ENCODE data around the gene GSTM1. TPM values are rescaled to one million over a fixed set of nuclear protein-coding genes. Genes with fewer than 3 reads are reported as not detected.
A peak's percentile ranks its signal among the peaks of the same experiment; 100 is the strongest.

GSTM1 gene
- polyA plus RNA-seq, 3 donors, result 13.5 to 27.7 TPM; not detected in 1

DNA sequence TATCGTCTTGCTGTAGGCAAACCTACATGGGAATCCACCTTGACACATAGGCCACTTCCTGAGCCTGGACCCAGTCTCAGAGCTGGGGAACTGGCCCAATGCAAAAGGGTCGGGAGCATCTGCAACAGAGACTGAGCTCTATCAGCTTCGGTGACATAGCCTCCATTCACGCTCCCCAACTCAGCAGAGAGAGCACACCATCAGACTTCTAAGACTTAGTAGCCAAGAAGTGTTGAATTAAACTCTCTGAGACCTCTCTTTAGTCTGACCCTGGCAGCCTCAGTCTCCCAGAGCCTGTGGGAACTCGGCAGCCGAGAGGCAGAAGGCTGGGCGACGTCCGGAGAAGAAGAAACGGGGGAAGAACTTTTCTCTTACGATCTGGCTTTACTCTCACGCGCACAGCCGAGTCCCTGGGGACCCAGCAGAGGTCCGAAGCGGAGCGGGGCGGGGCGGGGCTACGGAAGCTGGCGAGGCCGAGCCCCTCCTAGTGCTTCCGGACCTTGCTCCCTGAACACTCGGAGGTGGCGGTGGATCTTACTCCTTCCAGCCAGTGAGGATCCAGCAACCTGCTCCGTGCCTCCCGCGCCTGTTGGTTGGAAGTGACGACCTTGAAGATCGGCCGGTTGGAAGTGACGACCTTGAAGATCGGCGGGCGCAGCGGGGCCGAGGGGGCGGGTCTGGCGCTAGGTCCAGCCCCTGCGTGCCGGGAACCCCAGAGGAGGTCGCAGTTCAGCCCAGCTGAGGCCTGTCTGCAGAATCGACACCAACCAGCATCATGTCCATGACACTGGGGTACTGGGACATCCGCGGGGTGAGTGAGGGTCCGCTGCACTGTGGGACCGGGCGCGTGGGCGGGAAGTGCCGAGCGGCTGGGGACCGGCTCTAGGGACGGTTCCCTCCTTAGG, 31.8 kb upstream of the GSTM1 start, which contains the start of gene GSTM4:
GSTM4 (plus strand) TSS at position 485 of the 905 bp plus-strand sequence; CDS start at position 776, 291 bp downstream.
- Histone ChIP-seq H4K20me1 (ENCODE audit: insufficient read depth, low read length) (no peaks in the 10 kb centered on the region), H3K4me3 (replicated peaks in 1 of 3; ENCODE audit: low read depth in 2 of 3, low read length in 3 of 3) (peak within 1 kb of the TSS; percentile 67 to 99 (median 81)), H3K4me1 (ENCODE audit: control insufficient read depth in 1 of 2, insufficient read depth in 2 of 2, low read length in 2 of 2) (peaks cover 42 to 50% of the 10 kb centered on the region in 2 donors), H3K4me2 (replicated peaks; ENCODE audit: extremely low read depth, low read length, poor library complexity, severe bottlenecking) (peak within 1 kb of the TSS; percentile 80), H2AFZ (ENCODE audit: insufficient read depth, low read depth, low read length, poor library complexity, severe bottlenecking) (peak within 1 kb of the TSS; percentile 98), H3K9ac (ENCODE audit: insufficient read depth, low read length, poor library complexity, severe bottlenecking) (peak within 1 kb of the TSS; percentile 79), H3K27ac (ENCODE audit: low read depth in 1 of 2, low read length in 2 of 2) (peak within 1 kb of the TSS; percentile 34 to 77), H3K27me3 (ENCODE audit: control insufficient read depth in 2 of 2, insufficient read depth in 2 of 2, low read length in 2 of 2) (no peaks in the 10 kb centered on the region), H3K36me3 (replicated peaks in 1 of 2; ENCODE audit: control insufficient read depth in 1 of 2, insufficient read depth in 2 of 2, low read length in 2 of 2) (no peaks in the 10 kb centered on the region), H3K9me3 (replicated peaks in 1 of 2; ENCODE audit: control insufficient read depth in 1 of 2, insufficient read depth in 1 of 2, low read length in 2 of 2) (no peaks in the 10 kb centered on the region), H3K79me2 (ENCODE audit: insufficient read depth, low read length) (no peaks in the 10 kb centered on the region)
- Mint-ChIP-seq H3K4me1 (peaks cover 57% of the 10 kb centered on the region), H3K9me3 (peaks cover 0 to 1% (median 0%) of the 10 kb centered on the region in 7 donors), H3K4me3 (peak within 1 kb of the TSS; percentile 94 to 97), H3K27me3 (ENCODE audit: low read depth in 3 of 3) (peaks cover 4 to 20% (median 9%) of the 10 kb centered on the region in 3 donors), H3K36me3 (peaks cover 2 to 4% of the 10 kb centered on the region in 2 donors), H3K27ac (peak within 1 kb of the TSS in 6 of 7 donors; percentile 38 to 85 (median 80))
- DNase-seq, result peak; percentile 32 to 66 (median 39)
- intact Hi-C loops (cut with micrococcal nuclease), result no loop called here
- WGBS (ENCODE audit: insufficient coverage), result 0% methylated on average over 52 of the region's 54 CpGs
- TF ChIP-seq, protein P1, sequence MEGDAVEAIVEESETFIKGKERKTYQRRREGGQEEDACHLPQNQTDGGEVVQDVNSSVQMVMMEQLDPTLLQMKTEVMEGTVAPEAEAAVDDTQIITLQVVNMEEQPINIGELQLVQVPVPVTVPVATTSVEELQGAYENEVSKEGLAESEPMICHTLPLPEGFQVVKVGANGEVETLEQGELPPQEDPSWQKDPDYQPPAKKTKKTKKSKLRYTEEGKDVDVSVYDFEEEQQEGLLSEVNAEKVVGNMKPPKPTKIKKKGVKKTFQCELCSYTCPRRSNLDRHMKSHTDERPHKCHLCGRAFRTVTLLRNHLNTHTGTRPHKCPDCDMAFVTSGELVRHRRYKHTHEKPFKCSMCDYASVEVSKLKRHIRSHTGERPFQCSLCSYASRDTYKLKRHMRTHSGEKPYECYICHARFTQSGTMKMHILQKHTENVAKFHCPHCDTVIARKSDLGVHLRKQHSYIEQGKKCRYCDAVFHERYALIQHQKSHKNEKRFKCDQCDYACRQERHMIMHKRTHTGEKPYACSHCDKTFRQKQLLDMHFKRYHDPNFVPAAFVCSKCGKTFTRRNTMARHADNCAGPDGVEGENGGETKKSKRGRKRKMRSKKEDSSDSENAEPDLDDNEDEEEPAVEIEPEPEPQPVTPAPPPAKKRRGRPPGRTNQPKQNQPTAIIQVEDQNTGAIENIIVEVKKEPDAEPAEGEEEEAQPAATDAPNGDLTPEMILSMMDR (IDR thresholded peaks at IDR 0.05), result no peak

DNA sequence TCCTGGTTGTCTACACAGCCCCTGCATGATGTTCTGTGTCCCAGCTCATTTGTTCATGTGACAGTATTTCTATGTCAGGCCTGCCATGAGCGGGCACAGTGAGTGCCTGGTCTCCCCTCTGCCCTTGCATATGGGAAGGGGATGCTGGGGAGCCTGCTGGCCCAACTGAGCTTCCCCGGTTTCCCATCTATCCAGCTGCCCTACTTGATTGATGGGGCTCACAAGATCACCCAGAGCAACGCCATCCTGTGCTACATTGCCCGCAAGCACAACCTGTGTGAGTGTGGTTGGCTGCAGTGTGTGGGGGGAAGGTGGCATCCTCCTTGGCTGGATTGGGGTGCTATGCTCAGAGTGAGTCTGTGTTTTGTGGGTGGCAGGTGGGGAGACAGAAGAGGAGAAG, 30.2 kb upstream of the GSTM1 start:
- Histone ChIP-seq H3K9me3 (replicated peaks in 1 of 2; ENCODE audit: control insufficient read depth in 1 of 2, insufficient read depth in 1 of 2, low read length in 2 of 2) (no peaks in the 10 kb centered on the region), H2AFZ (ENCODE audit: insufficient read depth, low read depth, low read length, poor library complexity, severe bottlenecking) (no peak overlapping the region), H3K27ac (ENCODE audit: low read depth in 1 of 2, low read length in 2 of 2) (no peak overlapping the region), H3K27me3 (ENCODE audit: control insufficient read depth in 2 of 2, insufficient read depth in 2 of 2, low read length in 2 of 2) (no peaks in the 10 kb centered on the region), H3K79me2 (ENCODE audit: insufficient read depth, low read length) (no peaks in the 10 kb centered on the region), H3K9ac (ENCODE audit: insufficient read depth, low read length, poor library complexity, severe bottlenecking) (no peak overlapping the region), H3K4me2 (replicated peaks; ENCODE audit: extremely low read depth, low read length, poor library complexity, severe bottlenecking) (peak overlapping the region; percentile 80), H3K36me3 (replicated peaks in 1 of 2; ENCODE audit: control insufficient read depth in 1 of 2, insufficient read depth in 2 of 2, low read length in 2 of 2) (peaks cover 0 to 3% of the 10 kb centered on the region in 2 donors), H4K20me1 (ENCODE audit: insufficient read depth, low read length) (no peaks in the 10 kb centered on the region), H3K4me1 (ENCODE audit: control insufficient read depth in 1 of 2, insufficient read depth in 2 of 2, low read length in 2 of 2) (peaks cover 42 to 50% of the 10 kb centered on the region in 2 donors), H3K4me3 (replicated peaks in 1 of 3; ENCODE audit: low read depth in 2 of 3, low read length in 3 of 3) (no peak overlapping the region)
- Mint-ChIP-seq H3K4me1 (peaks cover 62% of the 10 kb centered on the region), H3K4me3 (peak overlapping the region; percentile 48 to 55), H3K9me3 (peaks cover 0 to 1% (median 0%) of the 10 kb centered on the region in 7 donors), H3K27ac (no peak overlapping the region), H3K36me3 (peaks cover 6 to 11% of the 10 kb centered on the region in 2 donors), H3K27me3 (ENCODE audit: low read depth in 3 of 3) (peaks cover 1 to 15% (median 9%) of the 10 kb centered on the region in 3 donors)
- no peak for DNase-seq
- intact Hi-C loops (cut with micrococcal nuclease), result no loop called here
- 96% methylated on average over 4 of the region's 4 CpGs for WGBS (ENCODE audit: insufficient coverage)
- TF ChIP-seq, protein P1 (IDR thresholded peaks at IDR 0.05), result no peak

Data from CD14-positive monocyte (primary cell).